ENCODE data around the gene FXYD7. TPM values are rescaled to one million over a fixed set of nuclear protein-coding genes. Genes with fewer than 3 reads are reported as not detected.
"Not testable (repeated sequence)": the region's sequence is repeated elsewhere in the genome, so short reads cannot be mapped to it uniquely, and the experiment has no call there.

Gene FXYD7
- total RNA-seq, 1 experiment from 2014 or later = not detected

DNA sequence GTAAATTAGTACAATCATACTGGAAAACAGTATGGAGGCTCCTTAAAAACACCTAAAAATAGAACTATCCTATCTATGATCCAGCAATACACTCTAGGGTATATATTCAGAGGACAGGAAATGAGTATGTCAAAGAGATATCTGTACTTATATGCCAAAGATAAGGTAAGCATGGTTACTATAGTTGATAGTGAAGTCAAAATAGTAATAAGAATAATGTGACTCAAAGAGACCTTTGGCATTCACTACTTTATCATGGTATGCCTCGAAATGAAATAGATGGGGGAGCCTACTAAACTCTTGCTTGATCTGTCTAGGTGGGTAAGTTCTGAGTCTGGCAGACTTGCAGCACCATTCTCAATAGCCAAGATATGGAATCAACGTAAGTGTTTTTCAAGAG is 41.8 kb downstream of the FXYD7 start:
- no peak for DNase-seq
- Histone ChIP-seq H3K36me3 (no peaks in the 10 kb centered on the region), H3K27me3 (no peaks in the 10 kb centered on the region), H3K4me3 (no peak overlapping the region), H3K9me3 (no peaks in the 10 kb centered on the region; the same call in 1 of the 2 replicates)

- Histone ChIP-seq H3K36me3 (no peaks in the 10 kb centered on the region), H3K4me3 (no peak overlapping the region), H3K27me3 (peaks cover 2% of the 10 kb centered on the region; the same call in 1 of the 2 replicates), H3K9me3 (peaks cover 3% of the 10 kb centered on the region; the same call in 1 of the 2 replicates)
- no peak for DNase-seq
Observed at GRCh38 chr19:35194012-35194984, 51.2 kb downstream of the FXYD7 start.

DNA sequence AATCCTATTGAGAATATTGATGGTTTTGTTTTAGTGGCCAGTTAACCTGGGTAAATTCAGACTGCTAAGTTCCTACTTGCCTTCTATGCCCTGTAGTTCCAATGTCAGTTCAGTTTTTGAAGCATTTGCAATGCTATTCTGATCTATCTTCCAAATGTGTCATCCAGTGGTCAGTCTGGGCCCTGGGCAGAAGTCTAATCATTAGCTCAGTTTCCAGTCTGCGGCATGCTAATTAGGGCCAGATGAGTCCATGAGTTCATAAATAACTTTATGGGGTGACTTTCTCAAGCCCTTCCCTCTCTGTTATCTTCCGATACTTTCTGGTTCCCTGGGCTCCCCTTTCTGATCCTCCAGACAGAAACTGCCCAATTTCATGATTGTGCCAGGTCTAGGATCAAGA is 52.8 kb downstream of the FXYD7 start:
- DNase-seq = no peak
- Histone ChIP-seq H3K36me3 (no peaks in the 10 kb centered on the region), H3K4me3 (no peak overlapping the region), H3K9me3 (peaks cover 2% of the 10 kb centered on the region; the same call in 1 of the 2 replicates), H3K27me3 (peaks cover 2% of the 10 kb centered on the region; the same call in 1 of the 2 replicates)

GRCh38 chr19:35196861-35197260 is 53.8 kb downstream of the FXYD7 start:
- H3K36me3 ChIP-seq, H3K9me3 ChIP-seq, H3K4me3 ChIP-seq, DNase-seq, H3K27me3 ChIP-seq: not testable (repeated sequence)

GRCh38 chr19:35199481-35199880 is 56.4 kb downstream of the FXYD7 start:
- Histone ChIP-seq H3K4me3 (no peak overlapping the region), H3K9me3 (no peaks in the 10 kb centered on the region), H3K36me3 (no peaks in the 10 kb centered on the region), H3K27me3 (peaks cover 2% of the 10 kb centered on the region; the same call in 1 of the 2 replicates)
- DNase-seq = no peak

GRCh38 chr19:35202722-35203688 is 60.0 kb downstream of the FXYD7 start:
- no peaks in the 10 kb centered on the region for H3K9me3 ChIP-seq
- no peak for DNase-seq
- no peak overlapping the region for H3K4me3 ChIP-seq
- H3K36me3 ChIP-seq = no peaks in the 10 kb centered on the region
- H3K27me3 ChIP-seq = no peaks in the 10 kb centered on the region

Other genes with a start within 250 kb of the FXYD7 start
- gene ZNF30, start 216.4 kb upstream of the FXYD7 start, total RNA-seq (2014; rRNA removed; shearing (Covaris generic); ENCODE audit: low replicate concordance) = 2.1 and 4.2 TPM in 2 replicates
- gene ZNF792, start 179.0 kb upstream of the FXYD7 start, total RNA-seq (2014; rRNA removed; shearing (Covaris generic); ENCODE audit: low replicate concordance) = 1.7 and 2.4 TPM in 2 replicates
- 28.2 and 32.1 TPM in 2 replicates for gene GRAMD1A, start 142.9 kb upstream of the FXYD7 start, total RNA-seq (2014; rRNA removed; shearing (Covaris generic); ENCODE audit: low replicate concordance)
- gene SCN1B, start 112.8 kb upstream of the FXYD7 start, total RNA-seq (2014; rRNA removed; shearing (Covaris generic); ENCODE audit: low replicate concordance) = 0.86 and 2.3 TPM in 2 replicates
- gene HPN, start 101.5 kb upstream of the FXYD7 start, total RNA-seq (2014; rRNA removed; shearing (Covaris generic); ENCODE audit: low replicate concordance) = not detected in 2 replicates
- gene FXYD3, start 27.4 kb upstream of the FXYD7 start, total RNA-seq (2014; rRNA removed; shearing (Covaris generic); ENCODE audit: low replicate concordance) = not detected in 2 replicates
- gene LGI4, start 8.2 kb upstream of the FXYD7 start, total RNA-seq (2014; rRNA removed; shearing (Covaris generic); ENCODE audit: low replicate concordance) = 0.76 TPM in 1 of 2 replicates, not detected in the other
- not detected in 2 replicates for gene FXYD1, start 4.4 kb upstream of the FXYD7 start, total RNA-seq (2014; rRNA removed; shearing (Covaris generic); ENCODE audit: low replicate concordance)
- 28.9 and 59.7 TPM in 2 replicates for gene FXYD5, start 11.5 kb downstream of the FXYD7 start, total RNA-seq (2014; rRNA removed; shearing (Covaris generic); ENCODE audit: low replicate concordance)
- not detected in 2 replicates for gene FAM187B, start 85.5 kb downstream of the FXYD7 start, total RNA-seq (2014; rRNA removed; shearing (Covaris generic); ENCODE audit: low replicate concordance)
- gene LSR, start 105.7 kb downstream of the FXYD7 start, total RNA-seq (2014; rRNA removed; shearing (Covaris generic); ENCODE audit: low replicate concordance) = 0.33 TPM in 1 of 2 replicates, not detected in the other
- 73.5 and 85.5 TPM in 2 replicates for gene USF2, start 125.7 kb downstream of the FXYD7 start, total RNA-seq (2014; rRNA removed; shearing (Covaris generic); ENCODE audit: low replicate concordance)
- not detected in 2 replicates for gene HAMP, start 139.3 kb downstream of the FXYD7 start, total RNA-seq (2014; rRNA removed; shearing (Covaris generic); ENCODE audit: low replicate concordance)
- not detected in 2 replicates for gene MAG, start 148.9 kb downstream of the FXYD7 start, total RNA-seq (2014; rRNA removed; shearing (Covaris generic); ENCODE audit: low replicate concordance)
- gene CD22, start 185.9 kb downstream of the FXYD7 start, total RNA-seq (2014; rRNA removed; shearing (Covaris generic); ENCODE audit: low replicate concordance) = not detected in 2 replicates
- gene FFAR1, start 204.6 kb downstream of the FXYD7 start, total RNA-seq (2014; rRNA removed; shearing (Covaris generic); ENCODE audit: low replicate concordance) = not detected in 2 replicates
- gene FFAR3, start 215.2 kb downstream of the FXYD7 start, total RNA-seq (2014; rRNA removed; shearing (Covaris generic); ENCODE audit: low replicate concordance) = not detected in 2 replicates
- gene GPR42, start 227.8 kb downstream of the FXYD7 start, total RNA-seq (2014; rRNA removed; shearing (Covaris generic); ENCODE audit: low replicate concordance) = not detected in 2 replicates